NCI-H82 (cell line): ENCODE results near the gene ACE.
A peak's percentile ranks its signal among the peaks of the same experiment; 100 is the strongest.

Source experiments
- DNase-seq: peaks from one replicate; lab custom pipeline; 2025; lab: John Stamatoyannopoulos, UW

Gene ACE

GRCh38 chr17:63491977-63492618 lies 15.2 kb downstream of the ACE start:
- DNase-seq: peak; percentile 68

GRCh38 chr17:63492940-63493339 lies 16.1 kb downstream of the ACE start:
- no peak for DNase-seq

GRCh38 chr17:63493411-63493810 lies 16.6 kb downstream of the ACE start:
- DNase-seq: no peak

GRCh38 chr17:63494300-63494928 lies 17.6 kb downstream of the ACE start:
- DNase-seq: no peak

GRCh38 chr17:63495491-63495890 lies 18.6 kb downstream of the ACE start:
- DNase-seq: no peak

GRCh38 chr17:63496177-63496576 lies 19.3 kb downstream of the ACE start:
- DNase-seq: no peak

GRCh38 chr17:63496663-63497400 lies 20.0 kb downstream of the ACE start:
- DNase-seq: no peak

GRCh38 chr17:63497708-63498483 lies 21.0 kb downstream of the ACE start:
- peak; percentile 70 for DNase-seq

- DNase-seq: no peak
These were observed 21.9 kb downstream of the ACE start for GRCh38 chr17:63498626-63499195.

GRCh38 chr17:63500543-63501390 lies 23.9 kb downstream of the ACE start:
- DNase-seq: no peak

GRCh38 chr17:63503341-63503705 lies 26.5 kb downstream of the ACE start:
- no peak for DNase-seq

GRCh38 chr17:63504261-63504660 lies 27.4 kb downstream of the ACE start:
- no peak for DNase-seq

- DNase-seq: no peak
These were observed 28.5 kb downstream of the ACE start for GRCh38 chr17:63505341-63505740.

- no peak for DNase-seq
These were observed 29.8 kb downstream of the ACE start for GRCh38 chr17:63506627-63507026.

- no peak for DNase-seq
These were observed 34.5 kb downstream of the ACE start for GRCh38 chr17:63511331-63511730.

GRCh38 chr17:63512388-63512787 lies 35.5 kb downstream of the ACE start:
- no peak for DNase-seq

GRCh38 chr17:63512896-63513644 lies 36.2 kb downstream of the ACE start:
- no peak for DNase-seq

- DNase-seq: no peak
These were observed 37.6 kb downstream of the ACE start for GRCh38 chr17:63514477-63514876.

- DNase-seq: no peak
These were observed 38.1 kb downstream of the ACE start for GRCh38 chr17:63514974-63515373.

- DNase-seq: no peak
These were observed 38.6 kb downstream of the ACE start for GRCh38 chr17:63515426-63515825.
